GM12891 (cell line): ENCODE data around the gene FHAD1.

ENCODE experiments used
- PAX5 ChIP-seq: IDR thresholded peaks from 2 replicates; pipeline ENCODE4 v1.6.1; 2011; ENCODE audit warnings: low read length, moderate library complexity, mild to moderate bottlenecking; ENCODE audit not compliant: insufficient read depth, severe bottlenecking
- POLR2A ChIP-seq: IDR thresholded peaks from 2 replicates; pipeline ENCODE4 v1.6.1; 2011; ENCODE audit warnings: low read depth, low read length, control low read depth
- POLR2AphosphoS5 ChIP-seq: IDR thresholded peaks from 2 replicates; pipeline ENCODE4 v1.6.1; 2011; ENCODE audit warnings: low read depth, low read length, control low read depth
- POU2F2 ChIP-seq: IDR thresholded peaks from 2 replicates; pipeline ENCODE4 v1.6.1; 2011; ENCODE audit warnings: low read depth, mild to moderate bottlenecking, control low read depth, low read length, moderate library complexity
- SPI1 ChIP-seq: IDR thresholded peaks from 2 replicates; pipeline ENCODE4 v1.6.1; 2011; ENCODE audit warnings: low read depth, low read length, control low read depth
- TAF1 ChIP-seq: IDR thresholded peaks from 2 replicates; pipeline ENCODE4 v1.6.1; 2011; ENCODE audit warnings: low read depth, low read length, control low read depth

DNA sequence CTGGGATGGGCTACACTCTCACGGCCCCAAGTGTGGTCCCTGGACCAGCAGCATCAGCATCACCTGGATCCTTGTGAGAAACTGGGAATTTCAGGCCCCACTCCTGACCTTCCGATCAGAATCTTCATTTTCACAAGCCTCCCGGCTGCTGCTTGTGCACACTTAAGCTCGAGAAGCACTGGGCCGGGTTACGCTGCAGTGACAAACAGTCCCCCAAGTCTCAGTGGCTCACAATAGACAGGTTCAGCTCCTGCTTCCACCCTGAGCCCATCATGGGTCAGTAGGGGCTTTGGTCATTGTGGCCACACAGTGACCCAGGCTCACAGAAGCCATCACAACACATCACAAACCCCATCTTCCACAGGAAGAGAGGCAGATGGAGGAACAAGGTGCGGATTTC is 63.5 kb downstream of the FHAD1 start:
- TF ChIP-seq POLR2A (no peak), POU2F2 (no peak), POLR2AphosphoS5 (no peak), TAF1 (no peak), SPI1 (no peak), PAX5 (no peak)
